ENCODE data around the gene BSPH1.
"Not testable (repeated sequence)": the region's sequence is repeated elsewhere in the genome, so short reads cannot be mapped to it uniquely, and the experiment has no call there.

The BSPH1 gene

DNA sequence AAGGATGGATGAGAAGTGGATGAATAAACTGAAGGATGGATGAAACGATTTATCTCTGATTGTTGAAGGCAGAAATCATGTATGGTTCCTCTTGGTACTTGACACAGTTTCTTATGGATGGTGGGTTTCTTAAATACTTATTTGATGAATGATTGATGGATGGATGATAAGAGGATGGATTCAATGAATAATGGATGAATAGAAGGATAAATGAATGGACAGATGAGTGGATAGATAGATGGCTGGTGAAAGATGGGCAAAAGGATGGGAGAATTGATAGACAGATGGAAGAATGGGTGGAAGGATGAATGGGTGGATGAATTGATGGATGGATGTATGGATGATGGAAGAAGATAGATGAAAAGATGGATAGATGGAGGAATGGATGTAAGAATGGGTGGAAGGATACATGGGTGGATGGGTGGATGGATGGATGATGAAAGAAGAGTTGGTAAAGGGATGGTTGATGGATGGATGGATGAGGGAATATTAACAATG lies 4.3 kb upstream of the BSPH1 start:
- TF ChIP-seq, protein P1, sequence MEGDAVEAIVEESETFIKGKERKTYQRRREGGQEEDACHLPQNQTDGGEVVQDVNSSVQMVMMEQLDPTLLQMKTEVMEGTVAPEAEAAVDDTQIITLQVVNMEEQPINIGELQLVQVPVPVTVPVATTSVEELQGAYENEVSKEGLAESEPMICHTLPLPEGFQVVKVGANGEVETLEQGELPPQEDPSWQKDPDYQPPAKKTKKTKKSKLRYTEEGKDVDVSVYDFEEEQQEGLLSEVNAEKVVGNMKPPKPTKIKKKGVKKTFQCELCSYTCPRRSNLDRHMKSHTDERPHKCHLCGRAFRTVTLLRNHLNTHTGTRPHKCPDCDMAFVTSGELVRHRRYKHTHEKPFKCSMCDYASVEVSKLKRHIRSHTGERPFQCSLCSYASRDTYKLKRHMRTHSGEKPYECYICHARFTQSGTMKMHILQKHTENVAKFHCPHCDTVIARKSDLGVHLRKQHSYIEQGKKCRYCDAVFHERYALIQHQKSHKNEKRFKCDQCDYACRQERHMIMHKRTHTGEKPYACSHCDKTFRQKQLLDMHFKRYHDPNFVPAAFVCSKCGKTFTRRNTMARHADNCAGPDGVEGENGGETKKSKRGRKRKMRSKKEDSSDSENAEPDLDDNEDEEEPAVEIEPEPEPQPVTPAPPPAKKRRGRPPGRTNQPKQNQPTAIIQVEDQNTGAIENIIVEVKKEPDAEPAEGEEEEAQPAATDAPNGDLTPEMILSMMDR (IDR thresholded peaks at IDR 0.05; ENCODE audit: low read depth, low read length), result no peak
- no peak overlapping the region for H3K4me3 ChIP-seq (ENCODE audit: low read depth, low read length)

DNA sequence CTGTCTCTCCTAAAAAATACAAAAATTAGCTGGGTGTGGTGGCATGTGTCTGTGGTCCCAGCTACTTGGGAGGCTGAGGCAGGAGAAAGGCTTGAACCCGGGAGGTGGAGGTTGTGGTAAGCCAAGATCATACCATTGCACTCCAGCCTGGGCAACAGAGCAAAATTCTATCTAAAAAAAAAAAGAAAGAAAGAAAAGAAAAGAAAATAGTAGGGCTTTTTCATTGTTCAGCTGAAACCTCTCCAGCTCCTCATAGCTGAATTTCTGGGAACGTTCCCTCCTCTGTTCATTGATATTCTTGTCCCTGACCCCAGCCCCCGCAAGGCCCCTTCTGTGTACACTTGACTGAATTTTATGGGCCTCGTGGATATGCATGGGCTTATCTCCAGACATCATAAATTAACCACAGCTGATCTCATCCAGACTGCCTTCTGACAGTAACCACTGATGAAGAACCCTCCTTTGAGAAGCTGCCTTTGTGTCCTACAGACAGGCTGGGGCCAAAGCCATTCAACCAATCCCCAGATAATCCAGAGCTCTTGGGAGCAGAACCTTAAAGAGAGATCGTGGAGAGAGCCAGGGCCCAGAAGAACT lies 2.3 kb upstream of the BSPH1 start, which contains the start of gene ELSPBP1:
TSS of gene ELSPBP1 (plus strand) at position 424 of the 594 bp plus-strand sequence. CDS start 14,036 bp downstream, outside the sequence.
- TF ChIP-seq, protein P1 (IDR thresholded peaks at IDR 0.05; ENCODE audit: low read depth, low read length), result no peak
- no peak within 1 kb of the TSS for H3K4me3 ChIP-seq (ENCODE audit: low read depth, low read length)

DNA sequence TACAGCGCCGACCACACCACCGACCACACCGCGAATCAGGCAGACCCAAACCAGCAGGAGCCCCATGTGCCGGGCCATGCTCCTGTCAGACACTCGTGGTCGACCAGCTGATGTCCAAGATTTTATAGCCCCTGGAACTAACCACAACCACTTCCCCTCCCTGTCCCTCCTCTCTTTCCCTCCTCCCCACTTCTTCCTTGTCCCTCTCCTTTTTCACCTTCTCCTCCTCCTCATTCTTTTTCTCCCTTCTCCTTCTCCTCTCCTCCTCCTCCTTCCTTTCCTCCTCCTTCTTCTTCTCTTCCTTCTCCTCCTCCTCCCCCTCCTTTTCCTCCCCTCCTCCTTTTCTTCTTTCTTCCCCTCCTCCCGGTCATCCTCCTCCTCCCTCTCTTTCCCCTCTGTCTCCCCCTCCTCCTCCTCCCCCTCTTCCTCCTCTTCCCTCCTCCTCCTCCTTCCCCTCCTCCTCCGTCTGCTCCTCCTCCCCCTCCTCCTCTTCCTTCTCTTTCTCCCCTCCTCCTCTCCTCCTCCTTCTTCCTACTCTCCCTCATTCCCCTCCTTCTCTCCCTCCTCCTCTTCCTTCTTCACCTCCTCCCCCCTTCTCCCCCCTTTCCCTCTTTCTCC lies 670 bp downstream of the BSPH1 start:
- H3K4me3 ChIP-seq (ENCODE audit: low read depth, low read length), result no peak overlapping the region
- TF ChIP-seq, protein P1 (IDR thresholded peaks at IDR 0.05; ENCODE audit: low read depth, low read length), result no peak

DNA sequence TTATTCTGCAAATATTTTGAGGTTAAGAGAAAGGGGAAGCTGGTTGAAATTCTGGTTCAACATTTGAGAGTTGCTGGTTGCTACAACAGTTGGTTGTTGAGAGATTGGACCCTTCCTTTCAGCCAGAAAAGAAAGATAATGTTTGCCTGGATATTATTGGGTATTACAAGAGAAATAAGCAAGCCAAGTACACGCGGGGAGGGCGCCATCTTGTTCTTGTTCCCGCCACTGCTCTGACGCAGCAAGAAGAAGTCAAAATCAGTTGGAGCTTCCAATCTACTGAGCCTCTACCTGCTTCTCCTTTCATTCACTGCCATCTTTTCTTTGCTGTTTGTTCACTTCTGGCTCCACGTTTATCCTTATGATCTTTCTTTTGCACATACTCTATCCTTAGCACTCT lies 18.4 kb downstream of the BSPH1 start:
- H3K4me3 ChIP-seq (ENCODE audit: low read depth, low read length), result no peak overlapping the region
- TF ChIP-seq, protein P1 (IDR thresholded peaks at IDR 0.05; ENCODE audit: low read depth, low read length), result no peak

DNA sequence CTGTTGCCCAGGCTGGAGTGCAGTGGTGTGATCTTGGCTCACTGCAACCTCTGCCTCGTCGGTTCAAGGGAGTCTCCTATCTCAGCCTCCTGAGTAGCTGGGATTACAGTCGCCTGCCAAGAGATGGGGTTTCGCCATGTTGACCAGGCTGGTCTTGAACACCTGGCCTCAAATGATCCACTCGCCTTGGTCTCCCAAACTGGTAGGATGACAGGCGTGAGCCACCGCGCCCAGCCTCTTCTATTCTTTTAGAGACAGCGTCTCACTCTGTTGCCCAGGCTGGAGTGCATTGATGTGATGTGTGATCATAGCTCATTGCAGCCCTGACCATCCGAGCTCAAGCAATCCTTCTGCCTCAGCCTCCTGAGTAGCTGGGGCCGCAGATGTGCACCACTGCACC lies 36.0 kb downstream of the BSPH1 start:
- H3K4me3 ChIP-seq (ENCODE audit: low read depth, low read length), result not testable (repeated sequence)

DNA sequence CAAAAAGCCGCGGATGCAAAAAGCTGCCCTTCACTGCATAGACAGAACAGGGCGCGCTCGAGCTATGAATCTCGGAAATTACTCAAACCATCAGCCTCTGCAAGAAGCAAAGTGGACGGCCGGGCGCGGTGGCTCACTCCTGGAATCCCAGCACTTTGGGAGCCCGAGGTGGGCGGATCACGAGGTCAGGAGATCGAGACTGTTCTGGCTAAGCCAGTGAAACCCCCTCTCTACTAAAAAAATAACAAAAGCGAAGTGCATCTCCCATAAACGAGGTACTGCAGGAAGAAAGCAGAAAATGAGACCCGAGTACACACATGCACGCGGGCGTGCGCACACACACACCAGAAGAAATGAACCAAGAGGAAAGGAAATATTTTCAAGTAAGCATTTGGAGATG lies 39.8 kb downstream of the BSPH1 start:
- not testable (repeated sequence) for H3K4me3 ChIP-seq (ENCODE audit: low read depth, low read length)

DNA sequence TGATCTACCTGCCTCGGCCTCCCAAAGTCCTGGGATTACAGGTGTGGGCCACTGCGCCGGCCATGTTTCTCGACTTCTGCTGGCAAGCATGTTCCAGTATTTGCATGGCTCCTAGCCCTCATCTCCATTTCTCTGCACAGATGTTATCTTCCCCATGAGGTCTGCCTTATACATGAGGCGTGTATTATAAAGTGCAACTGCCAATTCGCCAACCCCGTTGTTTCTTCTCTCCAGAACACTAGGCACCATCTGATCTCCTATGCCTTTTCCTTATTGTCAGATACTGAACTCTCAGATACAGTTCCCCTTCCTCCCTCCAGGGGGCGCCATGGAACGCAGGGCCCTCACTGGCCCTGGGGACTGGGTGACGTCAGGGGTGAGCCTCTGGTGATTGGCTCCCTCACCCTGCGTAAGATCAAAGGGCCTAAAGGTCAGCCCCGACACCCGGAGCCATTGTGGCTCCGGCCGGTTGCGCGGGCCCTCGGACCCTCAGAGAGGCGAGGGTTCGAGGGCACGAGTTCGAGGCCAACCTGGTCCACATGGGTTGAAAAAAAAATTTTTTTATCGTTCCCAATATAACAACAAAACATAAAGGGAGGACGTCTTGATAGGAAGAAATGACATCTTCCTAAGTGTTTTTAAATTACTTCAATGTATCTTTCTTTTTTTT lies 42.0 kb downstream of the BSPH1 start:
- TF ChIP-seq, protein P1 (IDR thresholded peaks at IDR 0.05; ENCODE audit: low read depth, low read length), result peak; percentile 38
- H3K4me3 ChIP-seq (ENCODE audit: low read depth, low read length), result not testable (repeated sequence)

DNA sequence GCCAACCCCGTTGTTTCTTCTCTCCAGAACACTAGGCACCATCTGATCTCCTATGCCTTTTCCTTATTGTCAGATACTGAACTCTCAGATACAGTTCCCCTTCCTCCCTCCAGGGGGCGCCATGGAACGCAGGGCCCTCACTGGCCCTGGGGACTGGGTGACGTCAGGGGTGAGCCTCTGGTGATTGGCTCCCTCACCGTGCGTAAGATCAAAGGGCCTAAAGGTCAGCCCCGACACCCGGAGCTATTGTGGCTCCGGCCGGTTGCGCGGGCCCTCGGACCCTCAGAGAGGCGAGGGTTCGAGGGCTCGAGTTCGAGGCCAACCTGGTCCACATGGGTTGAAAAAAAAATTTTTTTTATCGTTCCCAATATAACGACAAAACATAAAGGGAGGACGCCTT lies 63.4 kb downstream of the BSPH1 start:
- H3K4me3 ChIP-seq (ENCODE audit: low read depth, low read length), result not testable (repeated sequence)

DNA sequence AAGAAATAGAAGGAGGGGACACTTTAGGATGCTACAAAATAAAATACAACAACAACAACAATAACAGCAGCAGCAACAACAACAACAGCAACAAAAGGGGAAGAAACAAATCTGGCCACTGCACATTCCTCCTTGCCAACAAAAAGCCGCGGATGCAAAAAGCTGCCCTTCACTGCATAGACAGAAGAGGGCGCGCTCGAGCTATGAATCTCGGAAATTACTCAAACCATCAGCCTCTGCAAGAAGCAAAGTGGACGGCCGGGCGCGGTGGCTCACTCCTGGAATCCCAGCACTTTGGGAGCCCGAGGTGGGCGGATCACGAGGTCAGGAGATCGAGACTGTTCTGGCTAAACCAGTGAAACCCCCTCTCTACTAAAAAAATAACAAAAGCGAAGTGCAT lies 71.9 kb downstream of the BSPH1 start:
- not testable (repeated sequence) for H3K4me3 ChIP-seq (ENCODE audit: low read depth, low read length)
